Right lobe of liver (tissue), 6 donors: Measurements from ENCODE around the gene TRHDE. TPM values are rescaled to one million over a fixed set of nuclear protein-coding genes. Genes with fewer than 3 reads are reported as not detected.

ENCODE experiments used
- ATAC-seq, 4 donors: fragments of 200-7000 bp; cut with Tn5 transposase; one replicate each; pipeline ENCODE4 v1.9.1; 2020; ENCODE audit warnings: mild to moderate bottlenecking in 4 of 4, moderate library complexity in 4 of 4
- DNase-seq, 3 donors: peaks; one replicate each; pipeline ENCODE4 v3.0.0-alpha.2; 2020
- H3K27ac ChIP-seq, 3 donors: fragments of 200-600 bp; one replicate each; pipeline ENCODE4 v1.8.0; 2022
- H3K27me3 ChIP-seq, 2 donors: fragments of 200-600 bp; one replicate each; pipeline ENCODE4 v1.8.0; 2022
- H3K36me3 ChIP-seq, 4 donors: fragments of 200-600 bp; sonication (generic) in 1 of 4; one replicate each; pipeline versions ENCODE4 v1.5.1 to v1.8.0; 2017 to 2022; ENCODE audit warnings: control low read depth in 1 of 4
- H3K4me1 ChIP-seq, 4 donors: fragments of 200-600 bp; sonication (generic) in 1 of 4; one replicate each; pipeline versions ENCODE4 v1.5.1 to v1.8.0; 2017 to 2022; ENCODE audit warnings: control low read depth in 1 of 4
- H3K4me3 ChIP-seq, 3 donors: fragments of 200-600 bp; one replicate each; pipeline ENCODE4 v1.8.0; 2022
- H3K9me3 ChIP-seq, 4 donors: fragments of 200-600 bp; sonication (generic) in 1 of 4; one replicate each; pipeline versions ENCODE4 v1.5.1 to v1.8.0; 2017 to 2022; ENCODE audit warnings: control low read depth in 1 of 4
- CTCF ChIP-seq, 4 donors: fragments of 200-600 bp in 3 of 4; fragments of 450-650 bp in 1 of 4; IDR thresholded peaks; one replicate each; pipeline versions ENCODE4 v1.5.1 to v1.8.0; 2016 to 2022; ENCODE audit warnings: antibody characterized with exemption in 4 of 4, mild to moderate bottlenecking in 2 of 4
- POLR2A ChIP-seq: fragments of 450-650 bp; IDR thresholded peaks from one replicate; pipeline ENCODE4 v1.6.1; 2017; ENCODE audit warnings: antibody characterized with exemption, mild to moderate bottlenecking
- WGBS: methylation state at CpG from one replicate; pipeline ENCODE4 v1.1.6; 2018; ENCODE audit warnings: low coverage, low lambda C conversion rate; ENCODE audit not compliant: insufficient coverage; ENCODE audit errors: missing lambda C conversion rate; 5-methylcytosine and 5-hydroxymethylcytosine counted together
- intact Hi-C, 2 donors: fragments of 100-400 bp; cut with DNase I; formaldehyde crosslinking; loops; one replicate each; pipeline versions ENCODE4 v1.11.2 to v1.14.1; 2022
- total RNA-seq, 6 experiments: library from RNA; depleted of rRNA in 2 of 6; stranded (reverse); fragments of >200 nt in 2 of 6; fragmentation: NEBNext Ultra II Directional in 3 of 6; extraction: Animal tissue kit (Norgen Biotek cat#: 25700) in 3 of 6; gene quantifications; one replicate each; pipeline versions ENCODE4 v1.1.0 to v1.2.4, GENCODE V29; 2016 to 2023
- donor health status: DM: no; HTN: yes; CAD: no.
- donor health status: DM: no; HTN: no; CAD: no.
- donor health status: DM: no; HTN: no; CAD: no.
- donor health status: DM: no; HTN: yes; CAD: no.
- donor health status: DM: no; HTN: yes; CAD: no.

The TRHDE gene
- total RNA-seq, 6 experiments from 2014 or later: 0.10 to 4.3 (median 0.90) TPM

GRCh38 chr12:72540811-72541210 is 268.6 kb downstream of the TRHDE start:
- H3K27me3 ChIP-seq: no peaks in the 10 kb centered on the region
- DNase-seq (no peak), ATAC-seq (no peak)
- no peaks in the 10 kb centered on the region for H3K4me1 ChIP-seq
- 40% methylated on average over 1 of the region's 1 CpG for WGBS
- no peaks in the 10 kb centered on the region for H3K36me3 ChIP-seq
- no peak for TF ChIP-seq POLR2A
- no peak for TF ChIP-seq CTCF (IDR thresholded peaks at IDR 0.05)
- no peaks in the 10 kb centered on the region for H3K9me3 ChIP-seq
- no peak overlapping the region for H3K4me3 ChIP-seq
- intact Hi-C loops: no loop called here
- H3K27ac ChIP-seq: no peak overlapping the region

DNA sequence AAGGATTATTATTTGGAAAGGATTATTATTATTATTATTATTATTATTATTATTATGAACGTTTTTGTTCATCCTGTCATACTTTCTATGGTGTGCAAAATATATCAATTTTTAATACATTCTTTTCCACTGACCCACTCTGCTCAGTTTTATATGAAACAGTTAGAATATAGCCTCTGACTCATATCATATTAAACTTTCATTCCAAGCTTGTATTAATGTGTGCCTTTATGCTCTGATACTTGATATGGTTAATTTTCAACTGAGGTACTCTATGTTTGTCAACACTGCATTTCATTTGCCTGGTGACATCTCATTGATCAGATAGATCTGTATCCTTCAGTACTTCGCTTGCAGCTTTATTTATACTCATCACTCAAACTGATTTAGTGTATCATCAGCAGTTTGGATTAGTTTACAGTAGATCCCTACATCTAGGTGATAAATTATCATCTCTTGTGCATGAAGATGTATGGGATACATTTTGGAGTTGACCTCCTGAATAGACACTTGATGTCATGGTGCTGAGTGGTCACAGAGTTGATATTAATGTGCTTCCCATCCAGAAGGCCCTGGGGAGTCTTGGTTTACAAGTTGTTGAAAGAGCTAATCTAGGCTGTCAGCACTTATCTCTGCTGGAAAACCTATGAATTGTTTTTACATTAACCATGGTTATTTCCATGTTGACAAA is 271.8 kb downstream of the TRHDE start:
- no peak for TF ChIP-seq CTCF (IDR thresholded peaks at IDR 0.05)
- no peaks in the 10 kb centered on the region for H3K4me1 ChIP-seq
- ATAC-seq: no peak
- intact Hi-C loops: no loop called here
- H3K27me3 ChIP-seq: no peaks in the 10 kb centered on the region
- DNase-seq: no peak
- H3K36me3 ChIP-seq: no peaks in the 10 kb centered on the region
- WGBS: 51% methylated on average over 2 of the region's 2 CpGs
- H3K4me3 ChIP-seq: no peak overlapping the region
- no peaks in the 10 kb centered on the region for H3K9me3 ChIP-seq
- no peak overlapping the region for H3K27ac ChIP-seq

DNA sequence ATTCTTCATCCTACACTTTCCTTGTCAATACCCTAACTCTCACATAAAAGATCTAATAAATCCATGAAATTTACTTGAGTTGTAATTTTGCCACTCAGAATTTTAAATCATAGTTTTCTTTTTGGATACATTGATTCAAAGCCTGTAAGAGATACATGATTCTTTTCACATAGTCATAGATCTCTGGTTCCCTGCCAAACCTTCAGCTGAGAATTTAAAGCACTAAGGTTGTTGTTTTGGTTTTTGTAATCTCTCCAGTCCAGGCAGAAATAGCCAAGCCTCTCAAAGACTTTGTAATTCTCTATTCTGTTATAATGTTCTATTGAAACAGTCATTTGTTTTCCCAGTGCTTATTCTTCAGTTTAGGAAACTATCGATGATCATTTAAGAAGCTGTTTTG is 273.9 kb downstream of the TRHDE start:
- Histone ChIP-seq H3K27me3 (no peaks in the 10 kb centered on the region), H3K27ac (no peak overlapping the region), H3K9me3 (no peaks in the 10 kb centered on the region), H3K4me1 (no peaks in the 10 kb centered on the region), H3K36me3 (no peaks in the 10 kb centered on the region), H3K4me3 (no peak overlapping the region)
- ATAC-seq: no peak
- no peak for TF ChIP-seq CTCF (IDR thresholded peaks at IDR 0.05)
- no peak for TF ChIP-seq POLR2A
- 30% methylated on average over 1 of the region's 1 CpG for WGBS
- no peak for DNase-seq
- intact Hi-C loops: no loop called here

DNA sequence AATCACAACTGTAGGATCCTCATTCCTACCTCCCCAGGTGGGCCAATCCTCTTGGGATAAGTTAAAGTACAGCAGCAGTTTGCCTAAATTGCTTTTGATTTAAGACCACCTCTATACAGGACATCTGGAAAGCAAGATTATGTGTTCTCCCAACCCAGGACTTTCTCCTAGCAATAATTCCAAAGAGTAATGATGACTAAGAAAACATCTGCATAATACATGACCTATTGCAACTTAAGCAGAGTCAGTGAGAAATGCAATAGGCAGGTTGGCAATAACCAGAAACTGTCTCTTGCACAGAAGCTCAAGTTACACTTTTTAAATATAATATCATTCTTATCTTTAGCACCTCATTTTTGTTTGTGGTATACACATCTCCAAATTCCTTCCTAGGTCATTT is 275.4 kb downstream of the TRHDE start:
- no peaks in the 10 kb centered on the region for H3K9me3 ChIP-seq
- no peak overlapping the region for H3K4me3 ChIP-seq
- intact Hi-C loops: no loop called here
- ATAC-seq (no peak), DNase-seq (no peak)
- H3K36me3 ChIP-seq: no peaks in the 10 kb centered on the region
- no peaks in the 10 kb centered on the region for H3K27me3 ChIP-seq
- no peak for TF ChIP-seq CTCF (IDR thresholded peaks at IDR 0.05)
- no peak for TF ChIP-seq POLR2A
- H3K4me1 ChIP-seq: no peaks in the 10 kb centered on the region
- H3K27ac ChIP-seq: no peak overlapping the region

GRCh38 chr12:72549184-72549583 is 277.0 kb downstream of the TRHDE start:
- 75% methylated on average over 1 of the region's 1 CpG for WGBS
- ATAC-seq (no peak), DNase-seq (no peak)
- no peaks in the 10 kb centered on the region for H3K4me1 ChIP-seq
- H3K9me3 ChIP-seq: no peaks in the 10 kb centered on the region
- H3K27me3 ChIP-seq: no peaks in the 10 kb centered on the region
- H3K36me3 ChIP-seq: no peaks in the 10 kb centered on the region
- intact Hi-C loops: no loop called here
- no peak overlapping the region for H3K27ac ChIP-seq
- TF ChIP-seq CTCF (IDR thresholded peaks at IDR 0.05) (no peak), POLR2A (no peak)
- no peak overlapping the region for H3K4me3 ChIP-seq
